Endothelial cell of umbilical vein (primary cell): ENCODE measurements around the gene GPR183. TPM values are rescaled to one million over a fixed set of nuclear protein-coding genes. Genes with fewer than 3 reads are reported as not detected.

Experiments used
- BruUV-seq: library from RNA; stranded (reverse); fragments of 400-500 nt; replicated peaks from 2 replicates; lab custom pipeline; 2021; lab: Mats Ljungman, UMichigan
- CTCF ChIA-PET: fragments of 300-600, 350-600 bp; sonication (Branson Sonifier 250); formaldehyde crosslinking; loops from one replicate; lab custom pipeline; 2021; ENCODE audit warnings: antibody characterized with exemption, inconsistent platforms; lab: Charles Lee
- POLR2A ChIA-PET: fragments of 300-600, 350-600 bp; sonication (Branson Sonifier 250); formaldehyde crosslinking; loops from one replicate; lab custom pipeline; 2021; ENCODE audit warnings: antibody characterized with exemption, inconsistent platforms; lab: Charles Lee
- DNase-seq: peaks from one replicate; pipeline ENCODE4 v3.0.0-alpha.2; 2011; ENCODE audit warnings: low read depth, low spot score
- FAIRE-seq: peaks from 2 replicates; lab custom pipeline; 2011; peaks lifted over from hg19 to GRCh38; lab: Jason Lieb, UNC
- H2AFZ ChIP-seq: 2 replicates; pipeline ENCODE4 v1.6.0; 2012; ENCODE audit warnings: low read depth, low read length, control low read depth, inconsistent platforms
- H3K27ac ChIP-seq: 2 replicates; pipeline ENCODE4 v1.5.1; 2011; ENCODE audit warnings: low read depth, mild to moderate bottlenecking, control low read depth, low read length, moderate library complexity; ENCODE audit not compliant: insufficient read depth
- H3K27me3 ChIP-seq, 2 experiments: 2 replicates each; pipeline versions ENCODE4 v1.6.0 to v1.6.1; 2011; ENCODE audit warnings: low read length in 2 of 2, mixed read lengths in 1 of 2; ENCODE audit not compliant: control insufficient read depth in 2 of 2, insufficient read depth in 2 of 2
- H3K36me3 ChIP-seq, 2 experiments: 2 replicates in 1 of 2; 3 replicates in 1 of 2; pipeline ENCODE4 v1.5.1; 2011; ENCODE audit warnings: low read length in 2 of 2, mild to moderate bottlenecking in 1 of 2, moderate library complexity in 1 of 2; ENCODE audit not compliant: control insufficient read depth in 2 of 2, insufficient read depth in 2 of 2; ENCODE audit errors: extremely low read depth in 1 of 2
- H3K4me1 ChIP-seq: 3 replicates; pipeline ENCODE4 v1.5.1; 2011; ENCODE audit warnings: mild to moderate bottlenecking, low read length; ENCODE audit not compliant: control insufficient read depth, insufficient read depth; ENCODE audit errors: extremely low read depth
- H3K4me2 ChIP-seq: 2 replicates; pipeline ENCODE4 v1.6.1; 2011; ENCODE audit warnings: low read length, control low read depth, mixed read lengths; ENCODE audit not compliant: insufficient read depth
- H3K4me3 ChIP-seq, 3 experiments: fragments of 200-600 bp in 1 of 3; sonication (generic), shearing (Covaris generic) in 1 of 3; replicated peaks in 1 of 3; 2 replicates each; pipeline ENCODE4 v1.5.1; 2011 to 2016; ENCODE audit warnings: control low read depth in 3 of 3, low read length in 3 of 3, mild to moderate bottlenecking in 2 of 3, inconsistent platforms in 1 of 3, low read depth in 1 of 3, moderate library complexity in 1 of 3; ENCODE audit not compliant: insufficient read depth in 1 of 3
- H3K79me2 ChIP-seq: 2 replicates; pipeline ENCODE4 v1.6.0; 2012; ENCODE audit warnings: low read length, inconsistent platforms; ENCODE audit not compliant: control insufficient read depth, insufficient read depth
- H3K9ac ChIP-seq: replicated peaks from 2 replicates; pipeline ENCODE3; 2011; ENCODE audit warnings: low read length, control low read depth; ENCODE audit not compliant: insufficient read depth; ENCODE audit errors: extremely low read depth
- H3K9me1 ChIP-seq: replicated peaks from 3 replicates; pipeline ENCODE4 v1.6.0; 2011; ENCODE audit warnings: mild to moderate bottlenecking, low read length; ENCODE audit not compliant: control insufficient read depth, insufficient read depth; ENCODE audit errors: extremely low read depth
- H3K9me3 ChIP-seq: replicated peaks from 2 replicates; pipeline ENCODE4 v1.5.1; 2012; ENCODE audit warnings: low read length, inconsistent platforms; ENCODE audit not compliant: control insufficient read depth, insufficient read depth
- H4K20me1 ChIP-seq: replicated peaks from 2 replicates; pipeline ENCODE3; 2011; ENCODE audit warnings: mild to moderate bottlenecking, low read length; ENCODE audit not compliant: control insufficient read depth, insufficient read depth; ENCODE audit errors: extremely low read depth
- CTCF ChIP-seq, 2 donors: IDR thresholded peaks; 1 replicate in 1 of 2; 2 replicates in 1 of 2; pipeline ENCODE4 v1.5.1; 2011; ENCODE audit warnings: low read length in 2 of 2, mild to moderate bottlenecking in 2 of 2, moderate library complexity in 2 of 2, control low read depth in 1 of 2, inconsistent platforms in 1 of 2, low read depth in 1 of 2; ENCODE audit not compliant: insufficient read depth in 1 of 2; ENCODE audit errors: extremely low read depth in 1 of 2
- EZH2 ChIP-seq: IDR thresholded peaks from 2 replicates; pipeline ENCODE4 v1.6.1; 2012; ENCODE audit warnings: borderline replicate concordance, low read depth, mild to moderate bottlenecking, moderate library complexity, low read length, inconsistent platforms; ENCODE audit not compliant: severe bottlenecking
- FOS ChIP-seq: IDR thresholded peaks from 2 replicates; pipeline ENCODE4 v1.6.1; 2011; ENCODE audit warnings: mild to moderate bottlenecking, low read length, moderate library complexity, borderline replicate concordance; ENCODE audit not compliant: insufficient read depth
- GATA2 ChIP-seq: IDR thresholded peaks from 2 replicates; pipeline ENCODE4 v1.7.0; 2011; ENCODE audit warnings: low read depth, mild to moderate bottlenecking, moderate library complexity, mixed read lengths, low read length; ENCODE audit not compliant: insufficient read length, insufficient read depth
- JUN ChIP-seq: IDR thresholded peaks from 2 replicates; pipeline ENCODE4 v1.6.1; 2011; ENCODE audit warnings: borderline replicate concordance, low read depth; ENCODE audit not compliant: insufficient read length, insufficient read depth
- MAX ChIP-seq: IDR thresholded peaks from 2 replicates; pipeline ENCODE4 v1.6.1; 2011; ENCODE audit not compliant: insufficient read depth, insufficient read length
- MYC ChIP-seq: IDR thresholded peaks from one replicate; pipeline ENCODE4 v1.6.1; 2011; ENCODE audit warnings: mild to moderate bottlenecking, low read depth, low read length
- POLR2A ChIP-seq: IDR thresholded peaks from 2 replicates; pipeline ENCODE4 v1.6.1; 2012; ENCODE audit warnings: low read depth, mild to moderate bottlenecking, control low read depth, low read length
- POLR2AphosphoS5 ChIP-seq: IDR thresholded peaks from 2 replicates; pipeline ENCODE4 v1.6.1; 2012; ENCODE audit warnings: low read depth, mild to moderate bottlenecking, control low read depth, low read length, moderate library complexity; ENCODE audit not compliant: insufficient read depth
- dilution Hi-C: fragments of 300-500 bp; cut with MboI; formaldehyde crosslinking; loops from one replicate; pipeline ENCODE4 v1.15.0; 2019; ENCODE audit warnings: low sequenced_read_pairs; ENCODE audit not compliant: extremely low pct_ligation_motif_present
- intact Hi-C: fragments of 100-400 bp; cut with micrococcal nuclease; formaldehyde crosslinking; loops from one replicate; pipeline ENCODE4 v1.10.0; 2022
- polyA plus RNA-seq, 4 experiments: library from polyadenylated mRNA; depleted of rRNA in 3 of 4; stranded (reverse) in 3 of 4; unstranded in 1 of 4; fragments of >200 nt; gene quantifications; 2 replicates each; pipeline versions ENCODE4 v1.2.1 to v1.2.3, GENCODE V29; 2011 to 2012; ENCODE audit warnings: missing spikeins in 1 of 4
- total RNA-seq: library from RNA; stranded (reverse); gene quantifications from 2 replicates; pipeline ENCODE4 v1.2.3, GENCODE V29; 2021

Gene GPR183
- total and polyA plus RNA-seq, 2 donors (not counting 3 experiments of a cell fraction or from before 2014, with no cell fraction given): 0.23 TPM; not detected in 1

GRCh38 chr13:99263126-99263785, 43.9 kb downstream of the GPR183 start:
- FAIRE-seq (no peak), DNase-seq (no peak)
- H3K9me3 ChIP-seq: no peaks in the 10 kb centered on the region
- dilution Hi-C loops (loop anchor here (25.0 kb wide), 1 partner anchor 101 kb away; no protein-coding TSS in a partner anchor), intact Hi-C loops (loop anchor here (10.0 kb wide), 2 partner anchors 178 to 228 kb away; no protein-coding TSS in a partner anchor)
- TF ChIP-seq JUN: no peak
- no peak for TF ChIP-seq MAX
- TF ChIP-seq FOS: no peak
- TF ChIP-seq POLR2A: no peak
- no peak for TF ChIP-seq MYC
- no peak for TF ChIP-seq EZH2
- no peak for TF ChIP-seq CTCF (IDR thresholded peaks at IDR 0.05; ENCODE audit: extremely low read depth in 1 of 2, insufficient read depth in 1 of 2, low read depth in 1 of 2, low read length in 2 of 2)
- no peak for TF ChIP-seq POLR2AphosphoS5
- TF ChIP-seq GATA2: no peak
- peaks cover 13% of the 10 kb centered on the region for H3K4me1 ChIP-seq
- BruUV-seq: no TSS peak
- CTCF ChIA-PET: interaction anchor here (0.7 to 9.8 kb wide), 5 partner anchors 63 to 179 kb away, joined by 3 to 213 read pairs (median 4); partner anchors contain the start of gene UBAC2
- H3K4me3 ChIP-seq: no peak overlapping the region
- H3K9ac ChIP-seq: no peak overlapping the region
- H3K27ac ChIP-seq: no peak overlapping the region
- H3K79me2 ChIP-seq: no peaks in the 10 kb centered on the region
- H4K20me1 ChIP-seq: no peaks in the 10 kb centered on the region
- H3K9me1 ChIP-seq: no peaks in the 10 kb centered on the region
- no peak overlapping the region for H3K4me2 ChIP-seq
- POLR2A ChIA-PET: no interaction called here
- no peaks in the 10 kb centered on the region for H3K27me3 ChIP-seq
- peaks cover 0 to 2% of the 10 kb centered on the region in 2 experiments for H3K36me3 ChIP-seq
- no peak overlapping the region for H2AFZ ChIP-seq
